ENCODE results near the gene NEDD8. TPM values are rescaled to one million over a fixed set of nuclear protein-coding genes. Genes with fewer than 3 reads are reported as not detected.

Gene NEDD8
- total and polyA plus RNA-seq, 2 donors = 214 to 259 TPM

- Histone ChIP-seq H3K4me3 (ENCODE audit: low read length in 2 of 2) (no peak overlapping the region), H3K36me3 (ENCODE audit: control insufficient read depth in 2 of 2, insufficient read depth in 2 of 2, low read length in 1 of 2) (peaks cover 79 to 80% of the 10 kb centered on the region in 2 donors), H3K9me3 (ENCODE audit: control insufficient read depth in 2 of 2, insufficient read depth in 1 of 2, low read length in 1 of 2) (no peaks in the 10 kb centered on the region), H3K4me1 (ENCODE audit: control insufficient read depth in 2 of 2, insufficient read depth in 2 of 2, low read length in 2 of 2) (peaks cover 6 to 11% of the 10 kb centered on the region in 2 donors), H3K27ac (ENCODE audit: low read depth in 1 of 2, low read length in 1 of 2) (no peak overlapping the region), H3K27me3 (ENCODE audit: control insufficient read depth in 2 of 2, insufficient read depth in 1 of 2, low read length in 1 of 2) (no peaks in the 10 kb centered on the region)
- no peak for DNase-seq (ENCODE audit: low read depth in 6 of 9, low spot score in 9 of 9)
- 97% methylated on average over 15 of the region's 15 CpGs for WGBS
Measured at GRCh38 chr14:24183014-24183481, 49.1 kb downstream of the NEDD8 start.

DNA sequence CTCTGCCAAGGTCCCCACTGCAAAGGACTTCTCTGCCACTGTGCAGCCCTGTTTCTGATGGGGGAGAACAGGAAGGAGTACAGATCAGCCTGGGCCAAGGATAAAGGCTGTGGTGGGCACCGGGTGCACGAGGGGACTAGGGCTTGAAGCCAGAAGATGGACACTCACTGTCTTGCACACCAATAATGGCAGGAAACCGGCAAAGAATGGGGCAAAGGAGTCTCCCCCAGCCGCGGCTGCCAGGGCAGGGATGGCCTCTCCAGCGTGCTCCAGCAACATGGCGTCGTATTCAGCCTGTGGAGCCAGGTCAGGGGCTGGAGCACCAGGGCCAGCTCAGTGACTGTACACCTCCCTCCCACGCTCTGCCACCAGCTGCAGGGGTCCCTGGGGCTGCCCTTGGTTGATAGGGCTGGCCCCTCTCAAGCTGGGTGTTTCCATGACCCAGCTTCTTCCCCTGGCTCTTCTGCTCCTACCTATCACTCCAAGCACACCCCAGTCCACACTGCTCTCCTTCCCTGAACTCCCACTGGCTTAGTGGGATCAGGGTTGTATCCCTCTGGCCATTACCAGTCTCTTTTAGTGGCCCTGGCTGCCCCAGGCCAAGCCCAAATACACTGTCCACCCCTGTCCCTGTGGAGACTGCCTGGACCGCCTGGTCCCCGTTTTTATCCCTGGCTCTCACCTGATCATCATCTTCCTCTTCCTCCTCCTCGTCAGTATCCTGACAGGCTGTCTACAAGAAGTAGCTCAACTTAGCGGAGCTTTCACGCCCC is 49.9 kb downstream of the NEDD8 start:
- Histone ChIP-seq H3K9me3 (ENCODE audit: control insufficient read depth in 2 of 2, insufficient read depth in 1 of 2, low read length in 1 of 2) (no peaks in the 10 kb centered on the region), H3K36me3 (ENCODE audit: control insufficient read depth in 2 of 2, insufficient read depth in 2 of 2, low read length in 1 of 2) (peaks cover 86 to 87% of the 10 kb centered on the region in 2 donors), H3K4me1 (ENCODE audit: control insufficient read depth in 2 of 2, insufficient read depth in 2 of 2, low read length in 2 of 2) (peaks cover under 1 to 3% of the 10 kb centered on the region in 2 donors), H3K27ac (ENCODE audit: low read depth in 1 of 2, low read length in 1 of 2) (no peak overlapping the region), H3K27me3 (ENCODE audit: control insufficient read depth in 2 of 2, insufficient read depth in 1 of 2, low read length in 1 of 2) (no peaks in the 10 kb centered on the region), H3K4me3 (ENCODE audit: low read length in 2 of 2) (no peak overlapping the region)
- WGBS = 96% methylated on average over 14 of the region's 14 CpGs
- DNase-seq (ENCODE audit: low read depth in 6 of 9, low spot score in 9 of 9) = no peak

DNA sequence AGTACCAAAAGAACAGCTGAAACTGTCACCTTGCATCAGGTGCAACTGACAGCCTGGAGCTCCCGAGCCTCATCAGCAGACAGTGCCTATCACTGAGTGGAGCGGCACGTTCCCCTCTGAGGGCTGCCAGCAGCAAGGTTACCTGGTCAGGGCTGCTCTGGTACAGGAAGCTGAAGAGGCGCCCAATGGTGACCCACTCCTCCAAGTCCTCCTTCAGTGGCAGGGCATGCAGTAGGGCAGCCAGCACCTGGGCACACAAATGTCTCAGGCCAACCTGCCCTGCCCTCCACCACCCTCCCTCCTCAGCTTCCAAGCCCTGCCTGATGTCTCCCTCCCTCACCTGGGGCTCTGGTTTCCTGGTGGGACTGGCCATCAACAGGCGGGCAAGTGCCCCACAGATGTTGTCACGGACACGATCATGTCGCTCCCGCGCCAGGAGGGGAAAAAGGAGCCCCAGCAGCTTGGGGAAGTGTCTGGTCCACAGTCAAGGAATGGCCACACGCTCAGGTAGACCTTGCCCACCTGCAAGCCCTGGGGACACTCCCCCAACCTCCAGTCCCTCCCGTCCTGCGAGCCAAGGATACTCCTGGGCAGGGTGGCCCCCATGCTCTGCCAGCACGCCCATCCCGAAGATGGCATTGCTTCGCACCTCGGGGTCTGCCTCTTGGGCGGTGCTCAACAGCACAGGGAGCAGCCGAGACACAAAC is 50.6 kb downstream of the NEDD8 start:
- Histone ChIP-seq H3K27me3 (ENCODE audit: control insufficient read depth in 2 of 2, insufficient read depth in 1 of 2, low read length in 1 of 2) (no peaks in the 10 kb centered on the region), H3K4me3 (ENCODE audit: low read length in 2 of 2) (no peak overlapping the region), H3K9me3 (ENCODE audit: control insufficient read depth in 2 of 2, insufficient read depth in 1 of 2, low read length in 1 of 2) (no peaks in the 10 kb centered on the region), H3K4me1 (ENCODE audit: control insufficient read depth in 2 of 2, insufficient read depth in 2 of 2, low read length in 2 of 2) (no peaks in the 10 kb centered on the region), H3K27ac (ENCODE audit: low read depth in 1 of 2, low read length in 1 of 2) (no peak overlapping the region), H3K36me3 (ENCODE audit: control insufficient read depth in 2 of 2, insufficient read depth in 2 of 2, low read length in 1 of 2) (peaks cover 89 to 95% of the 10 kb centered on the region in 2 donors)
- no peak for DNase-seq (ENCODE audit: low read depth in 6 of 9, low spot score in 9 of 9)
- 97% methylated on average over 19 of the region's 19 CpGs for WGBS

GRCh38 chr14:24179961-24180796 is 52.0 kb downstream of the NEDD8 start:
- WGBS = 97% methylated on average over 18 of the region's 18 CpGs
- H3K36me3 ChIP-seq (ENCODE audit: control insufficient read depth in 2 of 2, insufficient read depth in 2 of 2, low read length in 1 of 2) = peaks cover 84 to 93% of the 10 kb centered on the region in 2 donors
- H3K9me3 ChIP-seq (ENCODE audit: control insufficient read depth in 2 of 2, insufficient read depth in 1 of 2, low read length in 1 of 2) = no peaks in the 10 kb centered on the region
- peaks cover 0 to under 1% of the 10 kb centered on the region in 2 donors for H3K4me1 ChIP-seq (ENCODE audit: control insufficient read depth in 2 of 2, insufficient read depth in 2 of 2, low read length in 2 of 2)
- no peak overlapping the region for H3K4me3 ChIP-seq (ENCODE audit: low read length in 2 of 2)
- H3K27me3 ChIP-seq (ENCODE audit: control insufficient read depth in 2 of 2, insufficient read depth in 1 of 2, low read length in 1 of 2) = no peaks in the 10 kb centered on the region
- no peak for DNase-seq (ENCODE audit: low read depth in 6 of 9, low spot score in 9 of 9)
- no peak overlapping the region for H3K27ac ChIP-seq (ENCODE audit: low read depth in 1 of 2, low read length in 1 of 2)

- DNase-seq (ENCODE audit: low read depth in 6 of 9, low spot score in 9 of 9) = no peak
- peaks cover 0 to 7% of the 10 kb centered on the region in 2 donors for H3K4me1 ChIP-seq (ENCODE audit: control insufficient read depth in 2 of 2, insufficient read depth in 2 of 2, low read length in 2 of 2)
- no peak overlapping the region for H3K27ac ChIP-seq (ENCODE audit: low read depth in 1 of 2, low read length in 1 of 2)
- H3K9me3 ChIP-seq (ENCODE audit: control insufficient read depth in 2 of 2, insufficient read depth in 1 of 2, low read length in 1 of 2) = no peaks in the 10 kb centered on the region
- no peak overlapping the region for H3K4me3 ChIP-seq (ENCODE audit: low read length in 2 of 2)
- 93% methylated on average over 14 of the region's 14 CpGs for WGBS
- peaks cover 88 to 90% of the 10 kb centered on the region in 2 donors for H3K36me3 ChIP-seq (ENCODE audit: control insufficient read depth in 2 of 2, insufficient read depth in 2 of 2, low read length in 1 of 2)
- H3K27me3 ChIP-seq (ENCODE audit: control insufficient read depth in 2 of 2, insufficient read depth in 1 of 2, low read length in 1 of 2) = no peaks in the 10 kb centered on the region
Measured at GRCh38 chr14:24179294-24179960, 52.7 kb downstream of the NEDD8 start.

- DNase-seq (ENCODE audit: low read depth in 6 of 9, low spot score in 9 of 9) = no peak
- Histone ChIP-seq H3K4me3 (ENCODE audit: low read length in 2 of 2) (no peak overlapping the region), H3K9me3 (ENCODE audit: control insufficient read depth in 2 of 2, insufficient read depth in 1 of 2, low read length in 1 of 2) (no peaks in the 10 kb centered on the region), H3K36me3 (ENCODE audit: control insufficient read depth in 2 of 2, insufficient read depth in 2 of 2, low read length in 1 of 2) (peaks cover 80 to 91% of the 10 kb centered on the region in 2 donors), H3K4me1 (ENCODE audit: control insufficient read depth in 2 of 2, insufficient read depth in 2 of 2, low read length in 2 of 2) (peaks cover 0 to 15% of the 10 kb centered on the region in 2 donors), H3K27me3 (ENCODE audit: control insufficient read depth in 2 of 2, insufficient read depth in 1 of 2, low read length in 1 of 2) (no peaks in the 10 kb centered on the region), H3K27ac (ENCODE audit: low read depth in 1 of 2, low read length in 1 of 2) (no peak overlapping the region)
- 98% methylated on average over 12 of the region's 12 CpGs for WGBS
Measured at GRCh38 chr14:24178399-24179178, 53.6 kb downstream of the NEDD8 start.

DNA sequence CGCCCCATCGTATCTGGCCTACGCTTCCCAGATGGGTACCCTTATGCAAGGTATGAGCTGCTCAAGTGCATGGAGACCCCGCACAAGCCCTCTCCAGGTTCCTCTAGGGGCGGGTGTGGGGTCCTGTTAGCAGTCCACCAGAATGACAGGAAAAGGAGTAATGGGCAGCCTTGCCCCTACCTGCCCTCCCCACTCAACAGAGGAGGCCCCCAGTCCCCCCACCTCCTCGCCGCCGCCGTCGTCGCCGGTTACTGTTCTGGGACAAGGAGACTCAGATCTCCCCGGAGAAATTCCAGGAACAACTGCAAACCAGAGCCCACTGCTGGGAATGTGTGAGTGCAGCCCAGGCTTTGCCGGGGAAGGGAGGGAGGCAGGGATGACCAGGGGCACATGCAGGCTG is 54.3 kb downstream of the NEDD8 start:
- H3K36me3 ChIP-seq (ENCODE audit: control insufficient read depth in 2 of 2, insufficient read depth in 2 of 2, low read length in 1 of 2) = peaks cover 74 to 91% of the 10 kb centered on the region in 2 donors
- H3K9me3 ChIP-seq (ENCODE audit: control insufficient read depth in 2 of 2, insufficient read depth in 1 of 2, low read length in 1 of 2) = no peaks in the 10 kb centered on the region
- H3K27me3 ChIP-seq (ENCODE audit: control insufficient read depth in 2 of 2, insufficient read depth in 1 of 2, low read length in 1 of 2) = no peaks in the 10 kb centered on the region
- DNase-seq (ENCODE audit: low read depth in 6 of 9, low spot score in 9 of 9) = no peak
- H3K4me1 ChIP-seq (ENCODE audit: control insufficient read depth in 2 of 2, insufficient read depth in 2 of 2, low read length in 2 of 2) = peaks cover 0 to 22% of the 10 kb centered on the region in 2 donors
- H3K27ac ChIP-seq (ENCODE audit: low read depth in 1 of 2, low read length in 1 of 2) = no peak overlapping the region
- no peak overlapping the region for H3K4me3 ChIP-seq (ENCODE audit: low read length in 2 of 2)
- 97% methylated on average over 14 of the region's 14 CpGs for WGBS
